Stimulated activated CD4-positive, alpha-beta T cell treated with anti-CD3 and anti-CD28 coated beads, Interleukin-12 subunit alpha, Interleukin-12 subunit beta, amount 100 ng/mL, for 24 hours (primary cell): ENCODE data around the gene PLPP6.

Experiments
- DNase-seq, 2 experiments: peaks; one replicate each; pipeline ENCODE4 v3.0.0-alpha.2; 2020; ENCODE audit warnings: low read depth in 2 of 2

The PLPP6 gene

DNA sequence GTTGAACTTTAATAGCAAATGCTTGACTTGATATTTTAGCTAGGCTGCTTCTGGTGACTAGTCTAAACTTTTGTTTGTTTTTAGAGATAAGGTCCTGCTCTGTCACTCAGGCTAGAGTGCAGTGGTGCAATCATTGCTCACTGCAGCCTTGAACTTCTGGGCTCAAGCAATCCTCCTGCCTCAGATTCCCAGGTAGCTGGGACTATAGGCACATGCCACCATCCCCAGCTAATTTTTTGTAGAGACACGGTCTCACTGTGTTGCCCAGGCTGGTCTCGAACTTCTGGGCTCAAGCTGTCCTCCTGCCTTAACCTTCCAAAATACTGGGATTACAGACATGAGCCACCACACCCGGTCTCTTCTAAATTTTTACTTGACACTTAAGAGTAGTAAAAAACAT, 38.0 kb downstream of the PLPP6 start:
- no peak for DNase-seq

DNA sequence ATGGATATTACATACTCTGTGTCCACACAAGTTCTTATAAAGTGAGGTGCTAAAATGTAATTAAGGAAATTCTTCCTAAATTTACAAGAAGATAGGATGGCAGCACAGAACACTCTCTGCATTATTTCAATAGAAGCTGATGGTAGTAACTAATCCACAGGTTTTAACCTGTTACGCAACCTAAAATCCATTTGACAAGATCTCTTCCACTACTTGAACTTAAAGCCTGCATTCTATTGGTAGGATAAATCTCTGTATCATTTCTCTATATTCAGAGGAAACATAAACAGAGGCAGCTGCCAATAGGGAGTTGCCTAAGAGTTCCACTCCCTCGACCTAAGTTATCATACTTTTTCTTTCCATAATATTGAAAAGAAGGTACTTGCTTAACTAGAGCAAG, 38.8 kb downstream of the PLPP6 start:
- no peak for DNase-seq

DNA sequence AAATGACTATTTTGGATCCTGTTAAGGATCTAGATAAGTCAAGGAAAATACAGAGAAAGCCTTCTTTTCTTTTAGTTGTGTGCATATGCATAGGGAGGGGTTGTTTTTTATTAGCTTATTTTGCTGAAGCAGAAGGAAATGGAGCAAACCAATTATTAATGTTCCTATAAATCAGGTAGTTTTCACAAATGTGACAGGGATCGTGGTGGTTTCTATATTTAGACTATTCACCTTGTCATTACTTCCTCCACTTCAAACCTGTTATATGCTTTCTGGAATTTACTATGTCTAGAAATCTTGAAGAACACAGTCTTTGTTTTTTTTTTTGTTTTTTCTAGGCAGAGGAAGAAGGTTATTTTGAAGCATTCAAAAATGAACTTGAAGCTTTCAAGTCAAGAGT, 39.4 kb downstream of the PLPP6 start:
- DNase-seq = no peak

GRCh38 chr9:4704129-4704528, 42.0 kb downstream of the PLPP6 start:
- DNase-seq = no peak

- no peak for DNase-seq
Observed at GRCh38 chr9:4706021-4706420, 43.9 kb downstream of the PLPP6 start.

- DNase-seq = no peak
Observed at GRCh38 chr9:4706971-4707622, 45.0 kb downstream of the PLPP6 start.

DNA sequence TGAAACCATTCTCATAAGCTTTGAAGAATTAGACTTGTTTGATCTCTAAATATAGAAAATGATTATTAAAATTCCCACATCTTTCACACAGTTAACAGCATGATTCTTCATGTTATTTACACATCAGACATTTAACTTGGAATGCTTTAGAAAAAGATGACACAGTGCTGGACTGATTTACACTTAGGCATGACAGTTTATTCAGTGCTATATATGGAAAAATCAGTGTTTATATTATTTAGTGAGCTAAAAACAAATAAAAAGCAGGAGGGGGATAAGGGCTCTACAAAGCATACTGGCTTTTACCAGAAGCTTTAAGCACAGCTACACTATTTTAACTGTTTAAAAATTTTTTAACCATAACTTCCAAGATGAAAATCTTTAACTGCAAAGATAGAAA, 47.3 kb downstream of the PLPP6 start:
- no peak for DNase-seq

DNA sequence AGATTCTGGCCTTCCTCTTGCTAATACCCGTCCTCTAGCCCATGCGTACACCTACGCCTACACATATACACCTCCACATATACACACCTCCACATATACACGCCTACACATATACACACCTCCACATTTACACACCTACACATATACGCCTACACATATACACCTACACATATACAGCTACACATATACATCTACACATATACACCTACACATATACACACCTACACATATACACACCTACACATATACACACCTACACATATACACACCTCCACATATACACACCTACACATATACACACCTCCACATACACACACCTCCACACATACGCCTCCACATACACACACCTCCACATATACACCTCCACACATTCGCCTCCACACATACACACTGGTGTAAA, 51.8 kb downstream of the PLPP6 start:
- DNase-seq = no peak

DNA sequence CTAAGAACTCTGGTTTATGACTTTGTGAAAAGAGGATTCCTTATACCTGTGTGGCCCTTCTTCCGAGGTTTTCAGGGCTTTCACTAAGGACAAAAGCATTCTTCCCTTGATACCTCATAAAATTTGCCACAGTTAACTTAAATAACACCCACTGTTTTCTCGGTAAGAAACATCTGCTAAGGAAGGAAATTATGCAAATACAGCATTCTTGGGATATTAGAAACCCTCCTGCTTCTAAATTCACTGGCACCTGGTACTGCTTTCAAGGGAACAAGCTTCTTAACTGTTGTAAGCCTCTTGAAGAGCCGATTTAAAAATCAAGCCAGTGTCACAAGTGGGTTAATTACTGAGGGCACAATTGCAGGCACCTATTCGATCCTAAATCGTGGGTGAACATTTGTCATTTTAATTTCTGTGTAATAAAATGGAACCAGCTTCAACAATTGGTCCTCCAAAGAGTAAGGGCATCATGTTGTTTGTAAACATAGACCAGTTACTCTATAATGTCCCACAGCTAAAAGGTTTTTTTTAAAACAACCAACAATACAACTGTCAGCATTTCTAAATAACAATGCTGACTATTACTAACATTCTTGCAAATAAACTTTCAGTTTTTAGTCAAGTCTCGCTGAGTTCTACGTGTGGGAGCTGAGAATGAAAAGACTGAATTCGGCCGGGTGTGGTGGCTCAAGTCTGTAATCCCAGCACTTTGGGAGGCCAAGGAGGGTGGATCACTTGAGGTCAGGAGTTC, 52.3 kb downstream of the PLPP6 start:
- DNase-seq = no peak
